ENCODE measurements around the gene AFF3.

Gene AFF3

GRCh38 chr2:100039291-100039980 lies 103.0 kb downstream of the AFF3 start:
- no peak for DNase-seq

- DNase-seq: no peak
Measured at GRCh38 chr2:100038011-100038410, 104.4 kb downstream of the AFF3 start.

GRCh38 chr2:100036793-100037192 lies 105.6 kb downstream of the AFF3 start:
- DNase-seq: no peak

- DNase-seq: no peak
Measured at GRCh38 chr2:100036026-100036425, 106.4 kb downstream of the AFF3 start.

DNA sequence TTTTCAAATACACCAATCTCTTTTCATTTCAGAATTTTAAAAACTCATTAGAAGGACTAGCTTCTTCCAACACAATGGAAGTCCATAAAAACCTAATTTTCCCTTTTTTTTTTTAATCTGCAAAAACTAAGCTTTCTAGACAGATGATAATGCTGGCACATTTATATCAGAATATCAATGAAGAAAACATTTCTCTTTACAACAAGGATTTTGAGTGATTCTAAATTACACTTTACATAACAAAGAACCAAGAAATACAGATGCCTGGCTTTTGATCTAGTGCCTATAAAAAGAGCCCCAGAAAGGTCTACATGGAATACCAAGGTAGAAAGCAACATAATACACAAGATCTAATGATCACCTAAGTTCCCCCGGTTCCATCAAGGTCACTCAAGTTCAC lies 108.0 kb downstream of the AFF3 start:
- DNase-seq: no peak

- DNase-seq: no peak
Measured at GRCh38 chr2:100033976-100034375, 108.4 kb downstream of the AFF3 start.

GRCh38 chr2:100031604-100032003 lies 110.8 kb downstream of the AFF3 start:
- DNase-seq: no peak

DNA sequence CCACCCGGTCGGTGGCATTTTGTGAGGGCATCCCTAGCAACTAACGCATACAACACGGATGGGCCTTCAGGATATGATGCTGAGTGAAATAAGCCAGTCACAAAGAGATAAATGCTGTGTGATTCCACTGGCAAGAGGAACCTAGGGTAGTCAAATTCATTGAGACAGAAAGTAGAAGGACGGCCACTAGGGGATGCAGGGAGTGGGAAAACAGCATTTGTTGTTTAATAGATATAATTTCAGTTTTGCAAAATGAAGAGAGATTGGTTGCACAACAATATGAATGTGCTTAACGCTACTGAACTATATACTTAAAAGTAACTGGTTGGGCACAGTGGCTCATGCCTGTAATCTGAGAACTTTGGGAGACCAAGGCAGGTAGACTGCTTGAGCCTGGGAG lies 112.9 kb downstream of the AFF3 start:
- no peak for DNase-seq

- DNase-seq: no peak
Measured at GRCh38 chr2:100021791-100022340, 120.5 kb downstream of the AFF3 start.

DNA sequence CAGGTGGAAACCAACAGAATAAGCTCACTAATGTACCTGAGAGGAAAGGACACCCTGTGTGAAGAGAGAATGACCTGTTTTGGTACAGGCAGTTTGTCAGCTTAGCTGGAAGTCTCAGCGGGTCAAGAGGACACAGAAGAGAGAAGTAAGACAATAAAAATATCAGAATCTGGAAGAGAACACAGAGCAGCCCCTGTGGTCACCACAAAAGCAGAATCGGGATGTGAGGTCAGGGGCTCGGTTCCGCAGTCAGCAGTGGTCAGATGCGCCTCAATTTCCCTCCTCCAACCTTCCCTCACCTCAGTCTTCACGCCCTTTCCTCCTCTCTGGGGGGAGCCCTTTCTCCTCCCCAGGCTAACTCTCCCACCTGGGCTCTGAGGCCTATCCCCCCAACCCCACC lies 122.9 kb downstream of the AFF3 start:
- DNase-seq: no peak

DNA sequence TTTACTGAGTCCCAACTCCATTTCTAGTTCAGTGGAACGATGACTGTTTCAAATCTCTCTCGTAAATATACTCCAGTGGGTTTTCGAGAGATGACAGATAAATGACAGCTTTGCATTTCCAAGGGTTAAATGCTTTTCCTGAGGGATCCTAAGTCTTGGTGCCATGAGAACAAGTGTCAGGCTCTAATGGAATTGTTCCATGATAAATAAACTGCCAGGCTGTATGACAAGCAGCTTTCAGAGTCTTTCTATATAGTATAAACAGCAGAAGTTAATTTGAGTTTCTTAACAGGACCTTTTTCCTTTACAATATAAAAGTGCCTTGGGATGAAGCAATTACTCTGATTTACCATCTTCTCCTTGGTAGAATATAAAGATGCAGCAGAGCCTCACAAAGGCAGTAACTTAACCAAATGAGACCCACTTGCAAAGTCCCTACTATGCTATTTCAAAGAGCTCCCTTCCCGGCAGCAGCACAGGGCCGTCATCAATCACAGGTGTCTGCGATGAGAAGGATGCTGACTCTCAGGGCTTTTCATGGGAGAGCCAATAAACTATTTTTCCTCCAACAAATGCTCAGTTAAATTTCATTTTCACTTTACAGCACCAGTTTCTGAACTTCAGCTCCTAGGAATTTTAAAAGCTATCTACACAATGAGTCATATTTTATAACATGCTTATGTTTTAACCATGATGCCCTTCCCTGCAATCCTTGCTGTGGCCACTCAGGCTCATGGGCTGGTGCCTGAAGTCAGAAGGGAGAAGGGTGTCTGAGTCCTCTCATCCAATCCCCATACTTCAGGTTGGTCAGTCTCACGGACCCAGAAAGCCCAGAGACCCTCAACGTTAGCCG lies 123.8 kb downstream of the AFF3 start:
- no peak for DNase-seq

GRCh38 chr2:100017633-100018032 lies 124.8 kb downstream of the AFF3 start:
- no peak for DNase-seq

DNA sequence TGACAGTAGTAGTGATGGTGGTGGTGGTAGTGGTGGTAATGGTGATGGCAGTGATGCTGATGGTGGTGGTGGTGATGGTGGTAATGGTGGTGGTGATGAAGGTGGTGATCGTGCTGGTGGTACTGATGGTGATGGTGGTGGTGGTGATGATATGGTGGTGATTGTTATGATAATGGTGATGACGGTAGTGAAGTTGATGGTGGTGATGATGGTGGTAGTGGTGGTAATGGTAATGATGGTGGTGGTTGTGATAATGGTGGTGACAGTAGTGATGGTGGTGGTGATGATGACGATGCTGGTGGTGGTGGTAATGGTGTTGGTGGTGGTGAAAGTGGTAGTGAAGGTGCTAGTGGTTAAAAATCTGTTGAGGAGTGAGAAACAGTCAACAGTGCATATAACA lies 125.6 kb downstream of the AFF3 start:
- no peak for DNase-seq

GRCh38 chr2:100015849-100016248 lies 126.5 kb downstream of the AFF3 start:
- no peak for DNase-seq

DNA sequence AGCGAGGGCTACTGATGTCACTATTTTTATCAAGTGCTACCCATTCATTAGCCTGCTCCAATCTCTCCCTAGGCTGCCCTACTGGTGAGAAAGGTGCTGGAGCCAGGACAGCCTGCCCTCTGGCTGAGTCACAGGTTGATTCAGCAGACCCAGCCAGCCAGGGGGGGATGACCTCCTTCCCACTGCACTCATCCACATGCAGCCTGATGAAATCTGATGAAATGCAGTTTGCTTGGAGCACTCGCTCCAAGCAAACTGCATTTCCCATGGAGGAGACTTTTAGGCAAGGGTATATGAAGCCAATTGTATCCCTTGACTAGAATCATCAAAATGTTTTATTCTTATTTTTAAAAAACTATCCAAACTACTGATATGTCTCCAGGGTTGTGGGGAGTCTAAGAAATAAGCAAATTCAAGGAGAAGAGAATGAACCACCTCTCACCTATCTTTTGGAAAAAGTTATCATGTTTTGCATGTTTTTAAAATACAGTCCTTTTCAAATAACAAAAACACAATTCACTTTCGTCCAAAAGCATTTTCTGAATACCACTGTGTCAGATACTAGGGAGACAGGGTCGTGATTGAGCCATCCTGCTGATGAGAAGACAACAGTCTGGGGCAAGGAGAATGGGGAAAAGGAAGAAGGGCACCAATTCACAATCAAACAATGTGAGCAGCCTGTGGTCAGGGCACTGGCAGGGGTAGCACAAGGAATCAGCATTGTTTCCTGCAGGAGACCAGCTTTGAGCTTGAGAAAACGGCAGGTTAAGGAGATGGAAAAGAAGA lies 128.3 kb downstream of the AFF3 start:
- no peak for DNase-seq

DNA sequence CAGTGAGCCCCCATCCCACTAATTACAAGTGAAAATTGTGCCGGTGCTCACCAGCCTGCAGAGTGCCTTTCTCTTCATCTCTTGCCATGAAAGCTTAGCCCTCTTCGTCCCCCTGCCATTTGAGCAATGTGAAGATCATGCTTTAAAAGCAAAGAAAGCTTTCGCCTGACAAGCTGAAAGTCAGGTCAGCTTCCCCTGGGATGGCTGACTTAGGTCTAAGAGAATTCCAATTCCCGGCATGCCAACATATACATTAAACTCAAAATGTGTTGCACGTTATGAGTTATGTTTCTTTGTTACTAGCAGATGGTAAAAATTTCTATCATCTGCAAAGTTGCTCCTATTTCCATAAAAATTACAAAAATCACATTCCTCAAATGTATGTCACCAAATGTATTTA lies 129.8 kb downstream of the AFF3 start:
- no peak for DNase-seq

- DNase-seq: no peak
Measured at GRCh38 chr2:100011272-100011731, 131.1 kb downstream of the AFF3 start.

- DNase-seq: no peak
Measured at GRCh38 chr2:100010606-100011005, 131.8 kb downstream of the AFF3 start.

- no peak for DNase-seq
Measured at GRCh38 chr2:100009743-100010142, 132.6 kb downstream of the AFF3 start.

- DNase-seq: no peak
Measured at GRCh38 chr2:100008956-100009355, 133.4 kb downstream of the AFF3 start.

DNA sequence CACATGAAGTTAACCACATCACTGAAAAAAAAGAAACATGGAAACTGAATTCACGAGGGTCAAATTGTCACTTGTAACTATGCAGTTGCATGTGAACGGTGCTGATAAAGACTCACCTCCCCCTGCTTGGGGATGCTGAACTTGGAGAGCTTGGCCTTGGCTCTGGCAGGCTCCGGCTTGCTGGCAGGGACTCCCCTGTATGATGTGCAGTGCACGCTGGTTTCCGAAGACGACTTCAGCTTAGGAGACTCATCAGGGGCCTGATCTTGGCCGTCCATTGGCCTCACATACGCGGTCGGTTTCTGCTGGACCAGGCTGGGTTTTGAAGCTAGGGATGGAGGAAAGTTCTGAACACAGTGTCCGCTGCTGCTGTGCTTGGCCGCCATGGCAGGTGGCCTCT lies 135.9 kb downstream of the AFF3 start:
- no peak for DNase-seq

GRCh38 chr2:100004959-100005387 lies 137.4 kb downstream of the AFF3 start:
- DNase-seq: no peak

GRCh38 chr2:100004348-100004884 lies 138.0 kb downstream of the AFF3 start:
- DNase-seq: no peak

Measured in NCI-H187 (cell line).